Tibial nerve (tissue), 4 donors: Measurements from ENCODE around the gene GLS.

Experiments used
- CTCF ChIP-seq, 5 experiments: fragments of 200-600 bp in 3 of 5; fragments of 450-650 bp in 2 of 5; sonication (generic) in 3 of 5; IDR thresholded peaks; one replicate each; pipeline ENCODE4 v1.5.1; 2016 to 2019; ENCODE audit warnings: antibody characterized with exemption in 5 of 5, mild to moderate bottlenecking in 3 of 5, moderate library complexity in 2 of 5
- EP300 ChIP-seq, 2 donors: sonication (generic); formaldehyde crosslinking; IDR thresholded peaks; one replicate each; pipeline ENCODE4 v1.6.1; 2017; ENCODE audit warnings: antibody characterized with exemption in 2 of 2, mild to moderate bottlenecking in 1 of 2
- POLR2A ChIP-seq, 2 donors: fragments of 450-650 bp; IDR thresholded peaks; one replicate each; pipeline ENCODE4 v1.6.1; 2017; ENCODE audit warnings: antibody characterized with exemption in 2 of 2, mild to moderate bottlenecking in 2 of 2, moderate library complexity in 2 of 2

DNA sequence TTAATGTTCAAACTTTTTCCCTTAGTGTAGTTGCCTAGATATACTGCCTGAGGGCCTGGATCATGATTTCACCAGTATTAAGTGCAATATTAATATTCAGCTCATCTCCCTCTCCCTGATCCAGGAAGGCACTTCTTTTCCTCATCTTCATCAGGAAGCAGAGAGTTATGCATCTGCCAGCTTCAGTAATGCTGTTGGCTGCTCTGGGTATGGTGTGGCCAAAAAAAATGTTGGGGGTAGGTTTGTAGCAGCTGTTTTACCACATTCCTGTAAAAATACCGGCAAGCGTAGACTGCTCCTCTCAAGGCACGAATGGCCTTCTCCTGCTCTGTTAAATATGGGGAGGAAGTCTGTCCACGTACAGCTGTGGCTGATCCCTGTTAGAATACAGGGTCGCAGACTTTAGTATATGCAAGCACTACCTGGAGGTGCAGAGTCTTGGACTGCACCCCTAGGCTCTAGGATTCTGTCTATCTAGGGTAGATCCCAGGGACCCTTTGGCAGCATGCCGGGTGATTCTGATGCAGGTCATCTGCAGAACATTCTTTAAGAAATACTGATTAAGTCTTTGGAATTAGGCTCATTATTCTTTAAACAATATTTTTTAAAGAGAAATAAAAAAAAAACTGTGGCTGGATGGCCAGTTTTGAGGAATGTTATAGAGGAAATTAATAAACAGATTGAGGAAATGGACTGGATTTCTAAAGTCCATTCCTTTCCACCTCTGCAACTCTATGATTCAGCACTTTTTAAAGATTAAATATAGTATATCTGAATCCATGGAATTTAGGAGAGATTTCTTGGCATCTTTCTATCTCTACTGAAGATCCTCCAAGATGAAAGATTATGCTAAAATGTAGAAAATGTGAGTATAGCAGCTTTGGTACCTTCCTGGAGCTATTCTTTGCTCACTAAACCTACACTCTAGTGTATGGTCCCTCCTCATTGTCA is 21.0 kb upstream of the GLS start:
- TF ChIP-seq POLR2A (IDR thresholded peaks at IDR 0.05) = no peak
- TF ChIP-seq CTCF (IDR thresholded peaks at IDR 0.05) = no peak
- no peak for TF ChIP-seq EP300 (IDR thresholded peaks at IDR 0.05)
